GM15510 (cell line): ENCODE data around the gene OTULIN.

Experiments used
- POLR2A ChIP-seq: IDR thresholded peaks from 3 replicates; pipeline ENCODE4 v1.6.1; 2011; ENCODE audit warnings: borderline replicate concordance; ENCODE audit not compliant: insufficient read length; ENCODE audit errors: extremely low read depth

OTULIN gene

DNA sequence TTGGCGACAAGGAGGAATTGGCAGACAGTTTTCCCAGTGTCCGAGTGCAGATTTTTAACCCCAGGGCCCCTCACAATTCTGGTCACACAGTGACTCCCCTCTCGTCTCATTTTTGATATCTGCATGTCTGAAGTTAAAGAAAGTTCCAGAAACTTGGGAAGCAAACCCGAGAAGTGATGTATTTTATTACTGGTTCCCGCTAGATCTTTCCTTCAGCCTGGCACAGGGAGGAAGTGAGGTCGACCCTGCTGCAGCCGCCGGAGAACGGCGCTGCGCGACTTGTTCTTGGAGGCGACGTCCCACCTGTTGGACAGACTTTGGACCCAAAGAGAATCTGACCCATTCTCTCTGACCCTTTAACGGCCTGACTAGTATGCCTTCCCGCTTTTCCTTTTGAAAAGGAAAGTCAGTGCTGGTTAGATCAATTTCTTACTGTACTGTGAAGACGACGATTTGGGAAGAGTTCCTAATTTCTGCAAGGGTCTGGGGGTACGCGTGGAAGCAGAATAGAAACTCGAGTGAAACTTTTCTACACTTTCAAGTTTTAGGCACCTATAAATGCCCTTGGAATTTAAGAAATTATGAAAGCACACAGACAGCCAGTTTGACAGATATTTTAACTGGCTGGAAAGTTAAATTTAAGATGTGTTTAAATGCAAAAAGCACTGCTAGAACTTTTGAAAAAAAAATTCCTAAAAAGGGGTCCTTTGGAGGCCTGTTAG is 744 bp downstream of the OTULIN start:
- TF ChIP-seq POLR2A: no peak

GRCh38 chr5:14665949-14666348 is 1.4 kb downstream of the OTULIN start:
- TF ChIP-seq POLR2A: peak; percentile 22

DNA sequence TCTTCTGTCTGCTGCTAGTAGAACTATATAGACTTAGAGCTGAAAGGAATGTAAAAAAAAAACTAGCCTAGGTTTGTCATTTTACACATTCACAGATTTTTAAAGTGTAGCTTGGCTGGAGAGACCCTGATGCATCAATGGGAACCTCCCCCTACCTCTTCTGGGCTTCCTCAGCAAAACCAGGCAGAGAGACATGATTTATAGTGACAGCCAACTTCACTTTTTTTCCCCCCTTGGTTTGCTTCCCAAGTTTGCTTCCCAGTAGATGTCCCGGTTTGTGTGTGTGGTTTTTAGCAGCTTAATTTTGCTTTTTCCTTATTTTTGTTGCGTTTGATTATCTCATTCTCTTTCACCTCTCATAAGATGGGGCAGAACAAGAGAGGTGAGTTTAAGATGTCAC is 1.8 kb downstream of the OTULIN start:
- no peak for TF ChIP-seq POLR2A

GRCh38 chr5:14667290-14667689 is 2.8 kb downstream of the OTULIN start:
- no peak for TF ChIP-seq POLR2A

DNA sequence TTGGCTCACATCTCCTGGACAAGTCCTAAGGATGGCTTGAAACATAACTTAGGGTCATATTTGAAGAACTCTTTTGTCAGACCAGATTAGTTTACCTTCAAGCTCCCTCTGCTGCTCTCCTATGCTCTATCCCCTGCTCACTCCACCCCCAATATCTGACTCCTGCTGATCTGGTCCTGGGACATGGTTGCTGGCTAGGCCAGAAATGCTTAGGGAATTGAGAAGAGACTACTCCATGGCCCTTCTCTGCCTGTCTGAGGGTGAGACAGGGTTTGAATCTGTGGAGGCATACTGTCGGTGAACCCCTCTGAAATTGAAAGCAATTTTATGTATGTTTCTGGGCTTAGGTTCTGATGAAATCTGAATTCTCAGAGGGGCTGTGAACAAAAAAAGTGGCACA is 3.3 kb downstream of the OTULIN start:
- peak; percentile 19 for TF ChIP-seq POLR2A

DNA sequence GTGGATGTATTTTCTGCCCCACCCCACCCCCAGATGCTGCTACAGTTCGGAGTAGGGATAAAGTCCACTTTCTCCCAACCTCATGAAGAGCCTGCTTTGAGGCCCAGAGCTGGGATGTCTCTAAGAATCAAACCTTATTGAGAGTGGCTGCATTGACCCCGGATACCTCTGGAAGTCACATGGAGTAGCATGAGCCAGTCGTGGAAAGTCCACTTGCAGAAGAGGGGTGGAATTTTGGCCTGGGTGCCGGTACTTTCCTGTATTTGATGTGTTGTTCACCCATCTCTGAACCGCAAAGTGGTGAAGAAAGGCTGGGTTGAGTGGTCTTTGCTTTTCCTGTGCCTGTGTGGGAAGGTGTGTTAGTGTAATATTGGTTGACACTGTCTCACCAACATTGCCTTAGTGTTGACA is 3.7 kb downstream of the OTULIN start:
- TF ChIP-seq POLR2A: no peak

- no peak for TF ChIP-seq POLR2A
Observed at GRCh38 chr5:14669415-14669814, 4.9 kb downstream of the OTULIN start.

GRCh38 chr5:14669975-14670374 is 5.5 kb downstream of the OTULIN start:
- TF ChIP-seq POLR2A: no peak

DNA sequence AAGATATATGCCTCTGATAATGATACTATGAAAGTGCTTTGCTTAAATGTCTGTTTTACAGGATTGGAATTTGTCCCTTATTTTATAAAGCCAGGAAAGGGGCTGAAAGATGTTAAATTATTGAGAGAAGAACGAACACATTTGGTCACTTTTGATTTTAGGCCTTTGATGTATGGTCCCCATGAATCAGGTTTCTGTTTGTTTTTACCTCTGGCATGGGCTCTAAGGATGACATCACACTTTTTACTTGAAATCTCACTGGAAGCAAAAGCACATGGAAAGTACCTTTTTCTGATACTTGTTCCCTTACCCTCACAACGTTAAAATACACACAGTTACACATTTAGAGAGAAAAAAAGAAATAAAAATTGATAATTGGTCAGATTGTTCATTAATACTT is 6.9 kb downstream of the OTULIN start:
- no peak for TF ChIP-seq POLR2A

GRCh38 chr5:14672082-14672481 is 7.6 kb downstream of the OTULIN start:
- TF ChIP-seq POLR2A: no peak

- no peak for TF ChIP-seq POLR2A
Observed at GRCh38 chr5:14672484-14673394, 8.2 kb downstream of the OTULIN start.

GRCh38 chr5:14673443-14673842 is 8.9 kb downstream of the OTULIN start:
- TF ChIP-seq POLR2A: no peak

DNA sequence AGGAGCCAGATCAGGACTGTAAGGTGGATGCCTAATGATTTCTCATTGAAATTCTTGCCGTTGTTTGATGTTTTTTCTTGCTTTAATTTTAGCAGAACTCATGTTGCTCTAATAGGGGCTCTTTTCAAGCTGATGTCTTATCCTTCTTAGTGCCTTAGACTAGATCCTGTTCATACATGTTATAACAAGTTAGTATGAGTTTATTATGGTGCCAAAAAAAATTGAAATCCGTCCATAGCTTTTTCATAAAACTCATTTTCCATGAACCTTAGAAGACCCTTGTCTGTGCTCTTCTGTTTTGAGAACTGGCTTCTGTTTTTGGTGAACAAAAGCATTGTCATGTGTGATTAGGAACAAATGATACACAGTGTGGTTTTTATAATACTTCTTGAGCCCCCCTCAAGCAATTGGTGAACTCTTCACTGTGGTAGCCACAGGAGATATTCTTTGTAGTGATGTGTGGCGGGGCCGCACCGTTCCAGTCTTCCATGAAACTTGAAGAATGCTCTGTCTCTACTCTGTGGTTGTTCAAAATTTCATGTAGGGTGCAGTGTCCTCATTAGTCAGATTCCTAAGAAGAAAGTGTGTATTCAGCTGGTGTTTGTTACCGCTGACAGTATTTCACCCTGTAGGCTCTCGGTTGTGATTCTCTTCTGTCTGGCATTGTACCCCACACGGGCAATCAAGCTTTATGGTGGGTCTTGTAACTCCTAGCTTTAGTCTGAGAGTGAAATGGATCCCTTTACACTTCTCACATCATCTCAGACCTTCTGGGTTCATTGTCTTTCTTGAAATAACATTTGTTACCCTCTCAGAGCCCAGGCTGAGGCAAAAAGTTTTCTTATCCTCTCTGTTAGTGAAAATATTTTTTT is 10.7 kb downstream of the OTULIN start:
- no peak for TF ChIP-seq POLR2A

GRCh38 chr5:14675865-14676300 is 11.4 kb downstream of the OTULIN start:
- no peak for TF ChIP-seq POLR2A

DNA sequence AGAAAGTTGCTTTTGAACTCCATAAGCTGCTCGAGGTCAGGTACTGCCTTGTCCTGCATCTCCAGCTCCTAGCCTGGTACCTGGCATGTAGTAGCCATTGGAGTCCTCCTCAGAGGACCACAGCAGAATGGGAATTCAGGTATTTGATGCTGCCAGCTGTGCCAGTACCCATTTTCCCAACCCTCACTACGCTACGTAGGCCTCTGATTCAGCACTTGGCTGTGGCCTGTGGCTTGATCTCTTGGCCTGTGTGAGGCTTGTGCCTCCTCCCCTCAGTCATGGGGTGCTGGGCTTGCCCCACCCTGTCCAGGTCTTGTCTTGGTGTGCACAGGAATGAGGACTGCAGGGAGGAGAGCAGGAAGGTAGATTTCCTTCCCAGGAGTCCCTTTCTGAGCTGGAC is 11.8 kb downstream of the OTULIN start:
- TF ChIP-seq POLR2A: no peak
